ENCODE data around the gene NAXD. TPM values are rescaled to one million over a fixed set of nuclear protein-coding genes. Genes with fewer than 3 reads are reported as not detected.
A peak's percentile ranks its signal among the peaks of the same experiment; 100 is the strongest.

The NAXD gene
- total RNA-seq, 2 experiments from 2014 or later: 17.4 to 17.8 TPM

DNA sequence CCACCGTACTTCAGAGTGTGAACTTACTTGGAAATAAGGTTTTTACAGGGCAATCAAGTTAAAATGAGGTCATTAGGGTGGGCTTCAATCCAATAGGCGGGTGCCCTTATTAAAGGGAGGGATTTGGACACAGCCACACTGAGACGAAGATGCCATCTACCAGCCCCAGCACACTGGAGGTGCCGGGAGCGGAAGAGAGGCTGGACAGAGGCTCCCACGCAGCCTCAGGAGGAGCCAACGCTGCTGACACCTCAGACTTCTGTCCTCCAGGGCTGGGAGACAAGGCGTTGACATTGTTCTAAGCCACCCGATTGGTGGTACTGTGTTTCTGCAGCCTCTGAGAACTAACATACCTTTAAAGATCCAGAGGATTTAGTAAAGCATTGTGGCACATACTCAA is 41.2 kb upstream of the NAXD start:
- DNase-seq (no peak), ATAC-seq (ENCODE audit: poor library complexity) (no peak)
- Histone ChIP-seq H3K9me3 (ENCODE audit: control insufficient read depth in 1 of 2, insufficient read depth in 1 of 2, low read length in 2 of 2) (no peaks in the 10 kb centered on the region), H3K36me3 (ENCODE audit: insufficient read depth, low read length) (no peaks in the 10 kb centered on the region), H3K27ac (ENCODE audit: low read depth in 1 of 2, low read length in 2 of 2) (no peak overlapping the region), H3K27me3 (ENCODE audit: control insufficient read depth in 1 of 2, insufficient read depth in 2 of 2, low read length in 2 of 2) (peaks cover 20 to 29% of the 10 kb centered on the region in 2 experiments), H3K4me3 (ENCODE audit: low read length) (no peak overlapping the region), H3K4me1 (ENCODE audit: insufficient read depth, low read length) (peaks cover 6% of the 10 kb centered on the region)
- peaks cover 9% of the 10 kb centered on the region for H3K4me1 Mint-ChIP-seq (ENCODE audit: low read depth)
- ChIA-PET POLR2A (no interaction called here), CTCF (no interaction called here)
- H3K27me3 Mint-ChIP-seq: peaks cover 73% of the 10 kb centered on the region
- no peak overlapping the region for H3K27ac Mint-ChIP-seq
- no peaks in the 10 kb centered on the region for H3K9me3 Mint-ChIP-seq
- intact Hi-C loops (cut with DNase I, micrococcal nuclease): no loop called here
- no peak overlapping the region for H3K4me3 Mint-ChIP-seq
- H3K36me3 Mint-ChIP-seq (ENCODE audit: low read depth): no peaks in the 10 kb centered on the region
- TF ChIP-seq, protein P1, sequence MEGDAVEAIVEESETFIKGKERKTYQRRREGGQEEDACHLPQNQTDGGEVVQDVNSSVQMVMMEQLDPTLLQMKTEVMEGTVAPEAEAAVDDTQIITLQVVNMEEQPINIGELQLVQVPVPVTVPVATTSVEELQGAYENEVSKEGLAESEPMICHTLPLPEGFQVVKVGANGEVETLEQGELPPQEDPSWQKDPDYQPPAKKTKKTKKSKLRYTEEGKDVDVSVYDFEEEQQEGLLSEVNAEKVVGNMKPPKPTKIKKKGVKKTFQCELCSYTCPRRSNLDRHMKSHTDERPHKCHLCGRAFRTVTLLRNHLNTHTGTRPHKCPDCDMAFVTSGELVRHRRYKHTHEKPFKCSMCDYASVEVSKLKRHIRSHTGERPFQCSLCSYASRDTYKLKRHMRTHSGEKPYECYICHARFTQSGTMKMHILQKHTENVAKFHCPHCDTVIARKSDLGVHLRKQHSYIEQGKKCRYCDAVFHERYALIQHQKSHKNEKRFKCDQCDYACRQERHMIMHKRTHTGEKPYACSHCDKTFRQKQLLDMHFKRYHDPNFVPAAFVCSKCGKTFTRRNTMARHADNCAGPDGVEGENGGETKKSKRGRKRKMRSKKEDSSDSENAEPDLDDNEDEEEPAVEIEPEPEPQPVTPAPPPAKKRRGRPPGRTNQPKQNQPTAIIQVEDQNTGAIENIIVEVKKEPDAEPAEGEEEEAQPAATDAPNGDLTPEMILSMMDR (IDR thresholded peaks at IDR 0.05): no peak

DNA sequence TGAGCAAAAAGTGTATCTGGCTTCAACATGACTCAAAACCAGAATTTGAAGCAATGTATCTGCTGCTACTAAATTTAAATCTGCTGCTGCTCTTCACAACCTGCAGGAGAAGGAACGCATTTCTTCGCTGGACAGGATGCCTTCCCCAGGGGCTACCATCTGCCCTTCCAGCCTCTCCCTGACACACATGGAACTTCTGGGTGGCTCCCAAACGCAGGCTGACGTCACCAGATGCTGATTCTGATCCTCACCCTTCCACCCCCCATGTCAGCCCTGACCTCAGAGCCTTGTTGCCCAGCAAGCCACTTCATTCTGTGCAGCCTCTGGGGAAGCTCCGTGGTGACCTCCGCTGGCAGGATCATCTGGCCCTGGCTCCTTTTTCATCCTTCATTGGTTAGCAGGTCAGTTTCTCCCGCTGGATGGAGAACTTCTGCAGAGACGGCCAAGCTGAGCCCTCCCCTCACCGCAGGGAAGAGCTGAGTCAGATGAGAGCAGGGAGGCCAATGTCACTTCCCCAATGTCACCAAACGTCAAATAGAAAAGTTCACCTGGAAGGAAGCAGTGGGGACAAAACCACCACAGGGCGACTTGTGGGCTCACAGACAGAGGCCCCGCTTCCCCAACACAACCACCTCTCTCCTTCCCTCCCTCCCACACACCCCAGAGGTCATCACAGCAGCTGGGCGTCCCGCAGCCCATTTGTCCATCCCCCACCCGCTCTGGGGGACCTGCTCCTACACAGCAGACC is 39.8 kb upstream of the NAXD start:
- Mint-ChIP-seq H3K9me3 (no peaks in the 10 kb centered on the region), H3K4me3 (no peak overlapping the region), H3K36me3 (ENCODE audit: low read depth) (no peaks in the 10 kb centered on the region), H3K27ac (no peak overlapping the region), H3K27me3 (peaks cover 70% of the 10 kb centered on the region), H3K4me1 (ENCODE audit: low read depth) (peaks cover 9% of the 10 kb centered on the region)
- ChIA-PET CTCF (no interaction called here), POLR2A (no interaction called here)
- Histone ChIP-seq H3K9me3 (ENCODE audit: control insufficient read depth in 1 of 2, insufficient read depth in 1 of 2, low read length in 2 of 2) (no peaks in the 10 kb centered on the region), H3K4me1 (ENCODE audit: insufficient read depth, low read length) (peaks cover 6% of the 10 kb centered on the region), H3K4me3 (ENCODE audit: low read length) (no peak overlapping the region), H3K36me3 (ENCODE audit: insufficient read depth, low read length) (no peaks in the 10 kb centered on the region), H3K27ac (ENCODE audit: low read depth in 1 of 2, low read length in 2 of 2) (no peak overlapping the region), H3K27me3 (ENCODE audit: control insufficient read depth in 1 of 2, insufficient read depth in 2 of 2, low read length in 2 of 2) (peaks cover 20 to 29% of the 10 kb centered on the region in 2 experiments)
- peak in 3 of 14 experiments; percentile 14 to 44 (median 42) for DNase-seq
- intact Hi-C loops (cut with DNase I, micrococcal nuclease): no loop called here
- TF ChIP-seq, protein P1 (IDR thresholded peaks at IDR 0.05): no peak
- no peak for ATAC-seq (ENCODE audit: poor library complexity)

DNA sequence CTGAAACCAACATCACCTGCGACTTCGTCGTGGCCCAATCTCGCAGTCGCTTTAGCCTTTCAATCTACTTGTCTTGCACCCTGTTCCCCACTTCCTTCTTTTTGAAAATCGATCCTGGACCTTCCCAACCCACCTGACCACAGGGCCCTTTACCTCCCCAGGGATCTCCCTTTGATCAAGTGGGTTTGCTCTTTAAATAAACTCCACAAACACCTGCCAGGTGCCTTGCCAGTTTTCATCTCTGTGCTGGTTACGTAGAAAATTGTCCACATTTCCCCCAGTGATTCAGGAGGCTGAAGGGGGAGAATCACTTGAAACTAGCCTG is 39.3 kb upstream of the NAXD start:
- POLR2A ChIA-PET: no interaction called here
- Mint-ChIP-seq H3K4me1 (ENCODE audit: low read depth) (peaks cover 9% of the 10 kb centered on the region), H3K27me3 (peaks cover 69% of the 10 kb centered on the region), H3K27ac (no peak overlapping the region), H3K36me3 (ENCODE audit: low read depth) (no peaks in the 10 kb centered on the region), H3K4me3 (no peak overlapping the region), H3K9me3 (no peaks in the 10 kb centered on the region)
- no peak for ATAC-seq (ENCODE audit: poor library complexity)
- Histone ChIP-seq H3K9me3 (ENCODE audit: control insufficient read depth in 1 of 2, insufficient read depth in 1 of 2, low read length in 2 of 2) (no peaks in the 10 kb centered on the region), H3K27me3 (ENCODE audit: control insufficient read depth in 1 of 2, insufficient read depth in 2 of 2, low read length in 2 of 2) (peaks cover 20 to 29% of the 10 kb centered on the region in 2 experiments), H3K36me3 (ENCODE audit: insufficient read depth, low read length) (no peaks in the 10 kb centered on the region), H3K4me3 (ENCODE audit: low read length) (no peak overlapping the region), H3K27ac (ENCODE audit: low read depth in 1 of 2, low read length in 2 of 2) (no peak overlapping the region), H3K4me1 (ENCODE audit: insufficient read depth, low read length) (peaks cover 6% of the 10 kb centered on the region)
- intact Hi-C loops (cut with DNase I, micrococcal nuclease): no loop called here
- CTCF ChIA-PET: no interaction called here
- DNase-seq: no peak
- TF ChIP-seq, protein P1 (IDR thresholded peaks at IDR 0.05): no peak
